ENCODE measurements around the gene BFSP2.

DNA sequence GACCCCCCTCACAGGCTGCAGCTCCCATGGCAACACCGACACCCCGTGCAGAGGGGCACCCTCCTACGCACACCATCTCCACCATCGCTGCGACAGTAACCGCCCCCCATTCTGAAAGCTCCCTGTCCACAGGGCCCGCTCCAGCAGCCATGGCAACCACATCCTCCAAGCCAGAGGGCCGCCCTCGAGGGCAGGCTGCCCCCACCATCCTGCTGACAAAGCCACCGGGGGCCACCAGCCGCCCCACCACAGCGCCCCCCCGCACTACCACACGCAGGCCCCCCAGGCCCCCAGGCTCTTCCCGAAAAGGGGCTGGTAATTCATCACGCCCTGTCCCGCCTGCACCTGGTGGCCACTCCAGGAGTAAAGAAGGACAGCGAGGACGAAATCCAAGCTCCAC is 19.9 kb upstream of the BFSP2 start:
- TF ChIP-seq, protein P1, sequence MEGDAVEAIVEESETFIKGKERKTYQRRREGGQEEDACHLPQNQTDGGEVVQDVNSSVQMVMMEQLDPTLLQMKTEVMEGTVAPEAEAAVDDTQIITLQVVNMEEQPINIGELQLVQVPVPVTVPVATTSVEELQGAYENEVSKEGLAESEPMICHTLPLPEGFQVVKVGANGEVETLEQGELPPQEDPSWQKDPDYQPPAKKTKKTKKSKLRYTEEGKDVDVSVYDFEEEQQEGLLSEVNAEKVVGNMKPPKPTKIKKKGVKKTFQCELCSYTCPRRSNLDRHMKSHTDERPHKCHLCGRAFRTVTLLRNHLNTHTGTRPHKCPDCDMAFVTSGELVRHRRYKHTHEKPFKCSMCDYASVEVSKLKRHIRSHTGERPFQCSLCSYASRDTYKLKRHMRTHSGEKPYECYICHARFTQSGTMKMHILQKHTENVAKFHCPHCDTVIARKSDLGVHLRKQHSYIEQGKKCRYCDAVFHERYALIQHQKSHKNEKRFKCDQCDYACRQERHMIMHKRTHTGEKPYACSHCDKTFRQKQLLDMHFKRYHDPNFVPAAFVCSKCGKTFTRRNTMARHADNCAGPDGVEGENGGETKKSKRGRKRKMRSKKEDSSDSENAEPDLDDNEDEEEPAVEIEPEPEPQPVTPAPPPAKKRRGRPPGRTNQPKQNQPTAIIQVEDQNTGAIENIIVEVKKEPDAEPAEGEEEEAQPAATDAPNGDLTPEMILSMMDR (IDR thresholded peaks at IDR 0.05) = no peak
- TF ChIP-seq POLR2AphosphoS5 (IDR thresholded peaks at IDR 0.05) = no peak
